Ishikawa (cell line): ENCODE data around the gene CARD8.
A peak's percentile ranks its signal among the peaks of the same experiment; 100 is the strongest.

Experiments
- CEBPB ChIP-seq: IDR thresholded peaks from 2 replicates; pipeline ENCODE4 v1.6.1; 2012
- CREB1 ChIP-seq: IDR thresholded peaks from 2 replicates; pipeline ENCODE4 v1.6.1; 2012; ENCODE audit warnings: low read depth
- EGR1 ChIP-seq: IDR thresholded peaks from 2 replicates; pipeline ENCODE4 v1.6.1; 2012
- EP300 ChIP-seq: IDR thresholded peaks from 2 replicates; pipeline ENCODE4 v1.6.1; 2012; ENCODE audit warnings: borderline replicate concordance
- FOXM1 ChIP-seq: IDR thresholded peaks from 2 replicates; pipeline ENCODE4 v1.6.1; 2012; ENCODE audit warnings: low read depth, borderline replicate concordance
- MAX ChIP-seq: IDR thresholded peaks from 2 replicates; pipeline ENCODE4 v1.6.1; 2012
- NFIC ChIP-seq: IDR thresholded peaks from 2 replicates; pipeline ENCODE4 v1.6.1; 2012
- RAD21 ChIP-seq: IDR thresholded peaks from 2 replicates; pipeline ENCODE4 v1.6.1; 2012; ENCODE audit warnings: low read depth
- TAF1 ChIP-seq: IDR thresholded peaks from 2 replicates; pipeline ENCODE4 v1.6.1; 2012; ENCODE audit warnings: low read depth, mild to moderate bottlenecking
- TCF12 ChIP-seq: IDR thresholded peaks from 2 replicates; pipeline ENCODE4 v1.6.1; 2012; ENCODE audit warnings: low read depth
- TEAD4 ChIP-seq: IDR thresholded peaks from 2 replicates; pipeline ENCODE4 v1.6.1; 2012
- USF1 ChIP-seq: IDR thresholded peaks from 2 replicates; pipeline ENCODE4 v1.6.1; 2012
- YY1 ChIP-seq: IDR thresholded peaks from 2 replicates; pipeline ENCODE4 v1.6.1; 2012; ENCODE audit warnings: low read depth
- ZBTB7A ChIP-seq: IDR thresholded peaks from 2 replicates; pipeline ENCODE4 v1.6.1; 2012; ENCODE audit warnings: low read depth
- TF ChIP-seq, protein P1 (sequence below): IDR thresholded peaks from 2 replicates; pipeline ENCODE4 v1.6.1; 2012; ENCODE audit warnings: low read depth, mild to moderate bottlenecking

Gene CARD8

GRCh38 chr19:48203794-48204628, 51.7 kb downstream of the CARD8 start:
- TF ChIP-seq TCF12 (no peak), EGR1 (0 out of 2 replicates have a peak, but pooled peaks have one; percentile 16), NFIC (no peak), MAX (peak; percentile 85; the same call in 1 of the 2 replicates), ZBTB7A (no peak), YY1 (peak; percentile 67; the same call in 1 of the 2 replicates), TAF1 (peak; percentile 80)
- TF ChIP-seq, protein P1, sequence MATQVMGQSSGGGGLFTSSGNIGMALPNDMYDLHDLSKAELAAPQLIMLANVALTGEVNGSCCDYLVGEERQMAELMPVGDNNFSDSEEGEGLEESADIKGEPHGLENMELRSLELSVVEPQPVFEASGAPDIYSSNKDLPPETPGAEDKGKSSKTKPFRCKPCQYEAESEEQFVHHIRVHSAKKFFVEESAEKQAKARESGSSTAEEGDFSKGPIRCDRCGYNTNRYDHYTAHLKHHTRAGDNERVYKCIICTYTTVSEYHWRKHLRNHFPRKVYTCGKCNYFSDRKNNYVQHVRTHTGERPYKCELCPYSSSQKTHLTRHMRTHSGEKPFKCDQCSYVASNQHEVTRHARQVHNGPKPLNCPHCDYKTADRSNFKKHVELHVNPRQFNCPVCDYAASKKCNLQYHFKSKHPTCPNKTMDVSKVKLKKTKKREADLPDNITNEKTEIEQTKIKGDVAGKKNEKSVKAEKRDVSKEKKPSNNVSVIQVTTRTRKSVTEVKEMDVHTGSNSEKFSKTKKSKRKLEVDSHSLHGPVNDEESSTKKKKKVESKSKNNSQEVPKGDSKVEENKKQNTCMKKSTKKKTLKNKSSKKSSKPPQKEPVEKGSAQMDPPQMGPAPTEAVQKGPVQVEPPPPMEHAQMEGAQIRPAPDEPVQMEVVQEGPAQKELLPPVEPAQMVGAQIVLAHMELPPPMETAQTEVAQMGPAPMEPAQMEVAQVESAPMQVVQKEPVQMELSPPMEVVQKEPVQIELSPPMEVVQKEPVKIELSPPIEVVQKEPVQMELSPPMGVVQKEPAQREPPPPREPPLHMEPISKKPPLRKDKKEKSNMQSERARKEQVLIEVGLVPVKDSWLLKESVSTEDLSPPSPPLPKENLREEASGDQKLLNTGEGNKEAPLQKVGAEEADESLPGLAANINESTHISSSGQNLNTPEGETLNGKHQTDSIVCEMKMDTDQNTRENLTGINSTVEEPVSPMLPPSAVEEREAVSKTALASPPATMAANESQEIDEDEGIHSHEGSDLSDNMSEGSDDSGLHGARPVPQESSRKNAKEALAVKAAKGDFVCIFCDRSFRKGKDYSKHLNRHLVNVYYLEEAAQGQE: no peak

GRCh38 chr19:48203222-48203793, 52.4 kb downstream of the CARD8 start:
- TF ChIP-seq MAX (peak; percentile 51; the same call in 1 of the 2 replicates), NFIC (no peak), EGR1 (no peak), ZBTB7A (no peak), YY1 (no peak; the same call in 1 of the 2 replicates), USF1 (peak; percentile 83), TAF1 (no peak), FOXM1 (no peak)

DNA sequence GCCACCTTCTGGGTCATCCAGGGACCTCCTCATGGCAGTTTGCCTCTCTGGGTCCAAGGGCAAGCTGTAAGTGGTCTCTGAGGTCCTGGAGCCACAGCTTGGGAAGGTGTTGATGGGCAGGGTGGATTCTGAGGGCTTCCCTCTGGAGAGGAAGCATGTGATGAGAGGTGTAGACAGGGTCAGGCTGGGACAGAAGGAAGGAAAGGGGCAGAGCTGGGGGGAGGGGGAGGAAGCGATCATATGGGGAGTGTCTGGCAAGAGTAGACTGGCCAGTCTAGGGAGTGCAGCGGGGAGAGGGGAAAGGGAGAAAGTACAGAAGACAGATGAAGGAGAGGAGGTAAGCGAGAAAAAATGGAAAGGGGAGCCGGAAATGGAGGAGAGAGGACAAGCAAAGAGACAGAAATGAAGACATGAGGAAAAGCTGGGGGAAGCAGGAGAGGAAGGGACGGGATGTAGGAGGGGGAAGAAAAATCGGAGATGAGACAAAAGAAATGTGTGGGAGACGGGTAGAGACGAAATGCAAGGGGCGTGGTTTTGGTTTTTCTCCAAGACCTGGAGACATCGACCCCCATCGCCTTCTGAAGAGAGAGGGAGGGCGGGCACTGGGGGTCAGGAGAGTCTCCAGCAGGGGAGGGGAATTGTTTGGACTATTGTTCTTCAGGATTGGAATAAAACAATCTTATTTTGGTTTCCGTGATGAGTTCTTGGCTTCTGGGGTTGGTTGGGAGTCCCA, 58.6 kb downstream of the CARD8 start:
- TF ChIP-seq TCF12 (no peak), TAF1 (no peak), FOXM1 (no peak), CREB1 (no peak), RAD21 (no peak)

GRCh38 chr19:48196321-48196763, 59.4 kb downstream of the CARD8 start:
- TF ChIP-seq, protein P1: no peak
- TF ChIP-seq TAF1 (no peak), USF1 (no peak), CEBPB (no peak), MAX (no peak)

GRCh38 chr19:48194844-48195830, 60.6 kb downstream of the CARD8 start:
- TF ChIP-seq RAD21 (no peak), ZBTB7A (no peak), YY1 (no peak), EGR1 (no peak), FOXM1 (no peak), NFIC (no peak), EP300 (no peak), CEBPB (no peak), MAX (no peak), USF1 (no peak), CREB1 (no peak), TCF12 (no peak), TEAD4 (no peak), TAF1 (no peak)
- TF ChIP-seq, protein P1: no peak
